Measurements from ENCODE around the gene BCL7C. TPM values are rescaled to one million over a fixed set of nuclear protein-coding genes. Genes with fewer than 3 reads are reported as not detected.
A peak's percentile ranks its signal among the peaks of the same experiment; 100 is the strongest.

The BCL7C gene
- total and polyA plus RNA-seq, 2 of the 13 experiments (the other 11 are each of a cell fraction or from before 2014, with no cell fraction given): 17.7 to 33.8 TPM

DNA sequence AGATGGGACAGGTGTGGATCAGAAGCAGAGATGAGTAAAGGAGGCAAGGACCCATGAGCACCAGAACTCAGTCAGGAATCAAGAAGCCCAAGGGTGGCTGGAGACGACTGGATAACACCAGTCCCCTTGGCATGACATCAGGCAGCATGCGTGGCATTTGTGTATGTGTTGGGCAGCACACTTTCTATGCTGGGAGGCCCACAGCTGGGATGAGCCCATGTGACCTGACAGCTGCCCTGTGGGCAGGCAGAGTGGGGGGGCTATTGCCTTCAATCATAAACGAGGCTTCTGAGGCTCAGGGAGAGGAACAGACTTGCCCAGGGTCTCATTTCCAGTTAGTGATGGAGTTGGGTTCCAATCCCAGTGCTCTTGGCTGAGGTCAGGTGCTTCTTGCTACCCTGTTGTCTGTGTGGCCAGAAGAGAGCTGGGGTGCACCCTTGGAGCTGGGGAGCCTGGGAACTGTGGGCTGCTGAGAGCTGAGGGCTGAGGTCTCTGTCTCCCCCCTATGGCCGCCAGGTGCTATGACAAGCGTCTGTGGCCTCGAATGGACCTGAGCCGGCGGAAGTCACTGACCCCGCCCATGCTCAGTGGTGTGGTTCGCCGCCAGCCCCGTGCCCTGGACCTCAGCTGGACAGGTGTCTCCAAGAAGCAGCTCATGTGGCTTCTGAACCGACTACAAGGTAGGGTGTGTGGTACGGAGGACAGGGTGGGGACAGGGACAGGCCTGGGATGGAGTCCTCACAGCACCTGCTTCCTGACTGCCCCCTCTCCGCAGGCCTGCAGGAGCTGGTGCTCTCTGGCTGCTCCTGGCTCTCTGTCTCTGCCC is 47.9 kb upstream of the BCL7C start (continued):
- TF ChIP-seq, protein P1, sequence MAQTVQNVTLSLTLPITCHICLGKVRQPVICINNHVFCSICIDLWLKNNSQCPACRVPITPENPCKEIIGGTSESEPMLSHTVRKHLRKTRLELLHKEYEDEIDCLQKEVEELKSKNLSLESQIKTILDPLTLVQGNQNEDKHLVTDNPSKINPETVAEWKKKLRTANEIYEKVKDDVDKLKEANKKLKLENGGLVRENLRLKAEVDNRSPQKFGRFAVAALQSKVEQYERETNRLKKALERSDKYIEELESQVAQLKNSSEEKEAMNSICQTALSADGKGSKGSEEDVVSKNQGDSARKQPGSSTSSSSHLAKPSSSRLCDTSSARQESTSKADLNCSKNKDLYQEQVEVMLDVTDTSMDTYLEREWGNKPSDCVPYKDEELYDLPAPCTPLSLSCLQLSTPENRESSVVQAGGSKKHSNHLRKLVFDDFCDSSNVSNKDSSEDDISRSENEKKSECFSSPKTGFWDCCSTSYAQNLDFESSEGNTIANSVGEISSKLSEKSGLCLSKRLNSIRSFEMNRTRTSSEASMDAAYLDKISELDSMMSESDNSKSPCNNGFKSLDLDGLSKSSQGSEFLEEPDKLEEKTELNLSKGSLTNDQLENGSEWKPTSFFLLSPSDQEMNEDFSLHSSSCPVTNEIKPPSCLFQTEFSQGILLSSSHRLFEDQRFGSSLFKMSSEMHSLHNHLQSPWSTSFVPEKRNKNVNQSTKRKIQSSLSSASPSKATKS (CRISPR knock-in tag; IDR thresholded peaks at IDR 0.05): no peak
- TF ChIP-seq ZKSCAN1 (IDR thresholded peaks at IDR 0.05; ENCODE audit: low read length): no peak
- no peak for TF ChIP-seq MBD4 (IDR thresholded peaks at IDR 0.05; ENCODE audit: borderline replicate concordance, low read length)
- TF ChIP-seq, protein P2, sequence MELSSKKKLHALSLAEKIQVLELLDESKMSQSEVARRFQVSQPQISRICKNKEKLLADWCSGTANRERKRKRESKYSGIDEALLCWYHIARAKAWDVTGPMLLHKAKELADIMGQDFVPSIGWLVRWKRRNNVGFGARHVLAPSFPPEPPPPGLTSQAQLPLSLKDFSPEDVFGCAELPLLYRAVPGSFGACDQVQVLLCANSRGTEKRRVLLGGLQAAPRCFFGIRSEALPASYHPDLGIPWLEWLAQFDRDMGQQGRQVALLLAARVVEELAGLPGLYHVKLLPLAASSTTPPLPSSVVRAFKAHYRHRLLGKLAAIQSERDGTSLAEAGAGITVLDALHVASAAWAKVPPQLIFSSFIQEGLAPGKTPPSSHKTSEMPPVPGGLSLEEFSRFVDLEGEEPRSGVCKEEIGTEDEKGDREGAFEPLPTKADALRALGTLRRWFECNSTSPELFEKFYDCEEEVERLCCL (CRISPR knock-in tag; IDR thresholded peaks at IDR 0.05; ENCODE audit: borderline replicate concordance): no peak
- TF ChIP-seq SIN3B (IDR thresholded peaks at IDR 0.05; ENCODE audit: low read length): no peak; the same call in 1 of the 2 replicates
- no peak for TF ChIP-seq NR2F2 (IDR thresholded peaks at IDR 0.05; ENCODE audit: borderline replicate concordance, low read depth)
- no peak for TF ChIP-seq CBFB (CRISPR knock-in tag; IDR thresholded peaks at IDR 0.05)
- TF ChIP-seq SOX5 (CRISPR knock-in tag; IDR thresholded peaks at IDR 0.05; ENCODE audit: borderline replicate concordance): no peak
- TF ChIP-seq RXRB (CRISPR knock-in tag; IDR thresholded peaks at IDR 0.05; ENCODE audit: borderline replicate concordance): no peak
- TF ChIP-seq NFE2L2 (IDR thresholded peaks at IDR 0.05; ENCODE audit: low read length): no peak
- TF ChIP-seq BORCS8-MEF2B (CRISPR knock-in tag; IDR thresholded peaks at IDR 0.05): no peak
- no peak for TF ChIP-seq ZBTB8A (CRISPR knock-in tag; IDR thresholded peaks at IDR 0.05; ENCODE audit: borderline replicate concordance, low read depth)
- TF ChIP-seq EED (CRISPR knock-in tag; IDR thresholded peaks at IDR 0.05): no peak
- TF ChIP-seq, protein P3, sequence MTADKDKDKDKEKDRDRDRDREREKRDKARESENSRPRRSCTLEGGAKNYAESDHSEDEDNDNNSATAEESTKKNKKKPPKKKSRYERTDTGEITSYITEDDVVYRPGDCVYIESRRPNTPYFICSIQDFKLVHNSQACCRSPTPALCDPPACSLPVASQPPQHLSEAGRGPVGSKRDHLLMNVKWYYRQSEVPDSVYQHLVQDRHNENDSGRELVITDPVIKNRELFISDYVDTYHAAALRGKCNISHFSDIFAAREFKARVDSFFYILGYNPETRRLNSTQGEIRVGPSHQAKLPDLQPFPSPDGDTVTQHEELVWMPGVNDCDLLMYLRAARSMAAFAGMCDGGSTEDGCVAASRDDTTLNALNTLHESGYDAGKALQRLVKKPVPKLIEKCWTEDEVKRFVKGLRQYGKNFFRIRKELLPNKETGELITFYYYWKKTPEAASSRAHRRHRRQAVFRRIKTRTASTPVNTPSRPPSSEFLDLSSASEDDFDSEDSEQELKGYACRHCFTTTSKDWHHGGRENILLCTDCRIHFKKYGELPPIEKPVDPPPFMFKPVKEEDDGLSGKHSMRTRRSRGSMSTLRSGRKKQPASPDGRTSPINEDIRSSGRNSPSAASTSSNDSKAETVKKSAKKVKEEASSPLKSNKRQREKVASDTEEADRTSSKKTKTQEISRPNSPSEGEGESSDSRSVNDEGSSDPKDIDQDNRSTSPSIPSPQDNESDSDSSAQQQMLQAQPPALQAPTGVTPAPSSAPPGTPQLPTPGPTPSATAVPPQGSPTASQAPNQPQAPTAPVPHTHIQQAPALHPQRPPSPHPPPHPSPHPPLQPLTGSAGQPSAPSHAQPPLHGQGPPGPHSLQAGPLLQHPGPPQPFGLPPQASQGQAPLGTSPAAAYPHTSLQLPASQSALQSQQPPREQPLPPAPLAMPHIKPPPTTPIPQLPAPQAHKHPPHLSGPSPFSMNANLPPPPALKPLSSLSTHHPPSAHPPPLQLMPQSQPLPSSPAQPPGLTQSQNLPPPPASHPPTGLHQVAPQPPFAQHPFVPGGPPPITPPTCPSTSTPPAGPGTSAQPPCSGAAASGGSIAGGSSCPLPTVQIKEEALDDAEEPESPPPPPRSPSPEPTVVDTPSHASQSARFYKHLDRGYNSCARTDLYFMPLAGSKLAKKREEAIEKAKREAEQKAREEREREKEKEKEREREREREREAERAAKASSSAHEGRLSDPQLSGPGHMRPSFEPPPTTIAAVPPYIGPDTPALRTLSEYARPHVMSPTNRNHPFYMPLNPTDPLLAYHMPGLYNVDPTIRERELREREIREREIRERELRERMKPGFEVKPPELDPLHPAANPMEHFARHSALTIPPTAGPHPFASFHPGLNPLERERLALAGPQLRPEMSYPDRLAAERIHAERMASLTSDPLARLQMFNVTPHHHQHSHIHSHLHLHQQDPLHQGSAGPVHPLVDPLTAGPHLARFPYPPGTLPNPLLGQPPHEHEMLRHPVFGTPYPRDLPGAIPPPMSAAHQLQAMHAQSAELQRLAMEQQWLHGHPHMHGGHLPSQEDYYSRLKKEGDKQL (CRISPR knock-in tag; IDR thresholded peaks at IDR 0.05; ENCODE audit: low read depth): no peak
- no peak for TF ChIP-seq REXO4 (CRISPR knock-in tag; IDR thresholded peaks at IDR 0.05; ENCODE audit: borderline replicate concordance)
- no peak for TF ChIP-seq HNRNPL (IDR thresholded peaks at IDR 0.05; ENCODE audit: low read depth, low read length)
- peak; percentile 67; the same call in 1 of the 2 replicates for TF ChIP-seq ZBTB38 (CRISPR knock-in tag; IDR thresholded peaks at IDR 0.05)

All from HepG2 (cell line).